Thyroid gland (tissue), 4 donors: ENCODE data around the gene KLK15.

Experiments used
- POLR2A ChIP-seq, 2 donors: fragments of 450-650 bp; IDR thresholded peaks; one replicate each; pipeline ENCODE4 v1.6.1; 2017; ENCODE audit warnings: antibody characterized with exemption in 2 of 2, mild to moderate bottlenecking in 2 of 2, moderate library complexity in 1 of 2
- TF ChIP-seq, protein P1 (sequence below), 6 experiments: fragments of 200-600 bp in 3 of 6; fragments of 450-650 bp in 3 of 6; sonication (generic) in 3 of 6; IDR thresholded peaks; one replicate each; pipeline ENCODE4 v1.5.1; 2016 to 2019; ENCODE audit warnings: antibody characterized with exemption in 6 of 6, mild to moderate bottlenecking in 2 of 6, inconsistent platforms in 1 of 6, moderate library complexity in 1 of 6

DNA sequence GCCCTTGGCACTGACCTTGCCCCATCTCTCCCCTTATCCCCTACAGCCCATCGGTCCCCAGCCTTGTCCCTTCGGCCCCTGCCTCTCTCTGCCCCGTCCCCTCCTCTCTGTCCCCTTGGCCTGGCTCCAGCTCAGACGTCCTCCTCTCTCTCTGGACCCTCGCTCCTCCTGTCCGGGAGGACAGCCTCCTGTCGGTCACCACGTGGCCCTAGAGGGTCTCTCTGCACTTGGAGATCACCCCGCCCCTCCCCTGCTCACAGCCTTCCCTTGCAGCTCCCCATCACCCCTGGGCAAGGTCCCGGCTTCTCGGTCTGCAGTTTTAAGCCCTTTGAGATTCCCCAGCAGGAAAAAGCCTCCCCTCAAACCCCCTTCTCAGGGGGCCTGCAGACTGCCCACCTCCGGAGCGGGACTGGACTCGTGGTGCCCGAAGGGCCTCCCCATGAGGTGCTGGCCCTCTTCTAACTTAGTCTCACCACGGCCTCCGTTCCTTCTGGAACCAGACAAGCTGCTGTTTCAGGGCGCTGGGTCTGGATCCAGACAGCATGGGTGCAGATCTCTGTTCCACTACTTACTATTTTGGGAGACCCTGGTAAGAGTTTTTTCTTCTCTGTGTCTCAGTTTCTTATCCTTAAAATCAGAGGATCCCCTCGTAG is 3.3 kb upstream of the KLK15 start:
- TF ChIP-seq, protein P1, sequence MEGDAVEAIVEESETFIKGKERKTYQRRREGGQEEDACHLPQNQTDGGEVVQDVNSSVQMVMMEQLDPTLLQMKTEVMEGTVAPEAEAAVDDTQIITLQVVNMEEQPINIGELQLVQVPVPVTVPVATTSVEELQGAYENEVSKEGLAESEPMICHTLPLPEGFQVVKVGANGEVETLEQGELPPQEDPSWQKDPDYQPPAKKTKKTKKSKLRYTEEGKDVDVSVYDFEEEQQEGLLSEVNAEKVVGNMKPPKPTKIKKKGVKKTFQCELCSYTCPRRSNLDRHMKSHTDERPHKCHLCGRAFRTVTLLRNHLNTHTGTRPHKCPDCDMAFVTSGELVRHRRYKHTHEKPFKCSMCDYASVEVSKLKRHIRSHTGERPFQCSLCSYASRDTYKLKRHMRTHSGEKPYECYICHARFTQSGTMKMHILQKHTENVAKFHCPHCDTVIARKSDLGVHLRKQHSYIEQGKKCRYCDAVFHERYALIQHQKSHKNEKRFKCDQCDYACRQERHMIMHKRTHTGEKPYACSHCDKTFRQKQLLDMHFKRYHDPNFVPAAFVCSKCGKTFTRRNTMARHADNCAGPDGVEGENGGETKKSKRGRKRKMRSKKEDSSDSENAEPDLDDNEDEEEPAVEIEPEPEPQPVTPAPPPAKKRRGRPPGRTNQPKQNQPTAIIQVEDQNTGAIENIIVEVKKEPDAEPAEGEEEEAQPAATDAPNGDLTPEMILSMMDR (IDR thresholded peaks at IDR 0.05), result no peak
- TF ChIP-seq POLR2A (IDR thresholded peaks at IDR 0.05), result no peak
